PC-3 (cell line): ENCODE data around the gene PADI3. TPM values are rescaled to one million over a fixed set of nuclear protein-coding genes. Genes with fewer than 3 reads are reported as not detected.

ENCODE experiments used
- ATAC-seq: fragments of 200-7000 bp; cut with Tn5 transposase; 2 replicates; pipeline ENCODE4 v1.9.1; 2020; ENCODE audit warnings: mild to moderate bottlenecking, moderate library complexity
- BruUV-seq: library from RNA; stranded (reverse); fragments of 400-500 nt; replicated peaks from 2 replicates; lab custom pipeline; 2021; lab: Mats Ljungman, UMichigan
- CTCF ChIA-PET: fragments of 300-600 bp; sonication (Branson Sonifier 250); formaldehyde crosslinking; loops from one replicate; lab custom pipeline; 2022; ENCODE audit warnings: antibody characterized with exemption; lab: Charles Lee
- POLR2A ChIA-PET: fragments of 300-600 bp; sonication (Branson Sonifier 250); formaldehyde crosslinking; loops from one replicate; lab custom pipeline; 2022; ENCODE audit warnings: antibody characterized with exemption; ENCODE audit not compliant: unreplicated experiment; lab: Charles Lee
- DNase-seq: peaks from one replicate; pipeline ENCODE4 v3.0.0-alpha.2; 2015
- H2AFZ ChIP-seq: fragments of 300-600 bp; sonication (generic); 2 replicates; pipeline ENCODE4 v1.6.0; 2016; ENCODE audit warnings: antibody characterized with exemption, low read length
- H3F3A ChIP-seq: fragments of 300-600 bp; sonication (generic); one replicate; pipeline ENCODE4 v1.6.0; 2017; ENCODE audit warnings: antibody characterized with exemption, low read length, control low read depth, mild to moderate bottlenecking; ENCODE audit not compliant: unreplicated experiment
- H3K27ac ChIP-seq: fragments of 300-600 bp; sonication (generic); 2 replicates; pipeline ENCODE4 v1.5.1; 2016; ENCODE audit warnings: mild to moderate bottlenecking, low read length
- H3K27me3 ChIP-seq: fragments of 300-600 bp; sonication (generic); 2 replicates; pipeline ENCODE4 v1.6.1; 2016; ENCODE audit warnings: low read length, mixed read lengths
- H3K36me3 ChIP-seq: fragments of 300-600 bp; sonication (generic); 2 replicates; pipeline ENCODE4 v1.6.1; 2016; ENCODE audit warnings: low read depth, mixed run types, low read length, mixed read lengths
- H3K4me1 ChIP-seq: fragments of 300-600 bp; sonication (generic); 2 replicates; pipeline ENCODE4 v1.5.1; 2016; ENCODE audit warnings: low read length; ENCODE audit not compliant: insufficient read depth
- H3K4me2 ChIP-seq: fragments of 300-600 bp; sonication (generic); 2 replicates; pipeline ENCODE4 v1.6.0; 2016; ENCODE audit warnings: low read length
- H3K4me3 ChIP-seq: fragments of 300-600 bp; sonication (generic); 2 replicates; pipeline ENCODE4 v1.5.1; 2016; ENCODE audit warnings: mild to moderate bottlenecking, low read length, mixed read lengths
- H3K79me2 ChIP-seq: fragments of 300-600 bp; sonication (generic); 2 replicates; pipeline ENCODE4 v1.6.1; 2017; ENCODE audit warnings: low read length, mixed read lengths
- H3K9ac ChIP-seq: fragments of 300-600 bp; sonication (generic); 2 replicates; pipeline ENCODE4 v1.6.0; 2016; ENCODE audit warnings: mild to moderate bottlenecking, low read length
- H3K9me2 ChIP-seq: fragments of 300-600 bp; sonication (generic); replicated peaks from 2 replicates; pipeline ENCODE4 v1.6.1; 2016; ENCODE audit warnings: mixed run types, low read length, mixed read lengths
- H3K9me3 ChIP-seq: fragments of 300-600 bp; sonication (generic); 2 replicates; pipeline ENCODE4 v1.6.1; 2016; ENCODE audit warnings: low read length, mixed read lengths
- H4K20me1 ChIP-seq: fragments of 300-600 bp; sonication (generic); 2 replicates; pipeline ENCODE4 v1.6.1; 2016; ENCODE audit warnings: low read length, mixed read lengths
- CTCF ChIP-seq: fragments of 300-600 bp; sonication (generic); conservative IDR thresholded peaks from 2 replicates; pipeline ENCODE4 v1.5.1; 2017; ENCODE audit warnings: antibody characterized with exemption, low read depth, mild to moderate bottlenecking, low read length
- EZH2 ChIP-seq: fragments of 300-600 bp; sonication (generic); IDR thresholded peaks from one replicate; pipeline ENCODE4 v1.6.1; 2017; ENCODE audit warnings: antibody characterized with exemption, mild to moderate bottlenecking, low read length; ENCODE audit not compliant: unreplicated experiment
- EZH2phosphoT487 ChIP-seq: fragments of 300-600 bp; sonication (generic); IDR thresholded peaks from 2 replicates; pipeline ENCODE4 v1.6.1; 2018; ENCODE audit warnings: mild to moderate bottlenecking, antibody characterized with exemption, low read length, borderline replicate concordance
- intact Hi-C: fragments of 100-400 bp; cut with micrococcal nuclease; formaldehyde crosslinking; loops from 2 replicates; pipeline ENCODE4 v1.9.0; 2023
- total RNA-seq: library from RNA; depleted of rRNA; stranded (reverse); fragments of >200 nt; gene quantifications from 2 replicates; pipeline ENCODE4 v1.2.3, GENCODE V29; 2014

PADI3 gene
- total RNA-seq, 1 experiment from 2014 or later = 0.26 TPM

DNA sequence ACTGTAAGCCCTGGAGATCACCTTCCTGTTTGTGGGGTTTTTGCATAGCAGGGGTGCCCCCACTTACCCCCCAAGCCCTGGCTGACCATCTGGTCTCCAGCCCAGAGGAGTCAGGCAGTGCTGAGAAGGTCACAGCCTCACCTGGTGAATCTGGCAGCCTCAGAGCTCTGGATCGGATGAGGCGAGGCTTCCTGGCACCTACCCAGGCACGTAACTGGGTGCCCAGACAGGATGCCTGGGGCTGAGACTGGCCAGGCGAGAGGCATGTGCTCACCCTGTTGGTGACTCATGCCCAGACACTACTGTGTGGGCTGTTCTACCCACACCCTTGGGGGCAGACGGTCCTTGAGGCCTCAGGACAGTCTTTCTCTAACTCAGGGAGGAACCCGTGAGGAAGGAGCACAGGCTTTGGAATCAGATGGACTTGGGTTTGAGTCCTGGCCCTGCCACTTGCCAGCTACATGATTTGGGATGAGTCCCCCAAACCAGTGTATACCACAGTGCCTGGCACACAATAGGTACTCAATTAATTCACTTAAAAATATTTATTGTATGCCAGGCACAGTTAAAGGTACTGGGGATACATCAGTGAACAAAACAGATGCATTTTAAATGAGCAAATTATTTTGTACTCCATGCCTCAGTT lies 15.1 kb upstream of the PADI3 start:
- DNase-seq = peak; percentile 99
- CTCF ChIA-PET = interaction anchor here (0.5 to 0.7 kb wide), 4 partner anchors 106 to 1349 kb away, joined by 3 to 10 read pairs (median 6); no protein-coding TSS in a partner anchor
- peak; percentile 80 for ATAC-seq
- intact Hi-C loops = loop anchor here (1.0 to 2.0 kb wide), 2 partner anchors 25 to 65 kb away; no protein-coding TSS in a partner anchor
- H3K36me3 ChIP-seq = no peaks in the 10 kb centered on the region
- H3K79me2 ChIP-seq = no peaks in the 10 kb centered on the region
- peak overlapping the region; percentile 38; the same call in 1 of the 2 replicates for H3K4me3 ChIP-seq
- H2AFZ ChIP-seq = no peak overlapping the region
- no peak for TF ChIP-seq EZH2phosphoT487
- TF ChIP-seq EZH2 = no peak
- no peak for TF ChIP-seq CTCF
- H4K20me1 ChIP-seq = no peaks in the 10 kb centered on the region
- H3K9me2 ChIP-seq = no peaks in the 10 kb centered on the region
- peak overlapping the region; percentile 91 for H3K9ac ChIP-seq
- POLR2A ChIA-PET = interaction anchor here (0.6 to 1.1 kb wide), 2 partner anchors 42 to 44 kb away, joined by 3 read pairs; no protein-coding TSS in a partner anchor
- no TSS peak for BruUV-seq
- H3K4me1 ChIP-seq = peaks cover 55% of the 10 kb centered on the region
- no peaks in the 10 kb centered on the region for H3K9me3 ChIP-seq
- H3F3A ChIP-seq = peaks cover 5% of the 10 kb centered on the region
- no peaks in the 10 kb centered on the region for H3K27me3 ChIP-seq
- peak overlapping the region; percentile 99 for H3K27ac ChIP-seq
- H3K4me2 ChIP-seq = peak overlapping the region; percentile 84

DNA sequence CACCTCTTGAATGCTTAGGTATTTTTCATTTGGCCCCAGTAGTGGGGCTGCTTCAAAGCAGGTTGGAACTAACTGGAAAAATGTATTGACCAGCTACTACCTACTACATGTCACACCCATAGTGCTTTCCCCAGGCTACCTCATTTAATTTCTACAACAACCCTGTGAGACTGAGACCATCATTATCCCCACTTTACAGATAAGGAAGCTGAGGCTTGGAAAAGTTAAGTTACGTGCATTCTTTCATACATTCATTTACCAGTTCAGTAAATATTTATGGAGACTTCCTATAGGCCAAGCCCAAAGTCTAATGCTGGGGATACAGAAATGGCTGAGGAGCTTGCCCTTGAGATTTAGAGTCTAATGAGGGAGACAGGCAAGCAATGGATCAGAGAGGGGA lies 14.5 kb upstream of the PADI3 start:
- POLR2A ChIA-PET = interaction anchor here (1.1 kb wide), 1 partner anchor 42 kb away, joined by 3 read pairs; no protein-coding TSS in a partner anchor
- peaks cover 5% of the 10 kb centered on the region for H3F3A ChIP-seq
- no peaks in the 10 kb centered on the region for H3K36me3 ChIP-seq
- H2AFZ ChIP-seq = no peak overlapping the region
- H3K79me2 ChIP-seq = no peaks in the 10 kb centered on the region
- BruUV-seq = no TSS peak
- no peaks in the 10 kb centered on the region for H3K9me2 ChIP-seq
- H3K27ac ChIP-seq = peak overlapping the region; percentile 99
- no peak overlapping the region for H3K4me3 ChIP-seq
- ATAC-seq (no peak), DNase-seq (no peak)
- peaks cover 49% of the 10 kb centered on the region for H3K4me1 ChIP-seq
- CTCF ChIA-PET = no interaction called here
- intact Hi-C loops = no loop called here
- H3K9ac ChIP-seq = peak overlapping the region; percentile 91
- TF ChIP-seq EZH2phosphoT487 (no peak), CTCF (no peak), EZH2 (no peak)
- H4K20me1 ChIP-seq = no peaks in the 10 kb centered on the region
- H3K9me3 ChIP-seq = no peaks in the 10 kb centered on the region
- no peaks in the 10 kb centered on the region for H3K27me3 ChIP-seq
- H3K4me2 ChIP-seq = peak overlapping the region; percentile 56
